Measurements from ENCODE around the gene MKKS. TPM values are rescaled to one million over a fixed set of nuclear protein-coding genes. Genes with fewer than 3 reads are reported as not detected.
A peak's percentile ranks its signal among the peaks of the same experiment; 100 is the strongest.

MKKS gene
- total and polyA plus RNA-seq, 2 of the 13 experiments (the other 11 are each of a cell fraction or from before 2014, with no cell fraction given) = 26.7 to 34.5 TPM

DNA sequence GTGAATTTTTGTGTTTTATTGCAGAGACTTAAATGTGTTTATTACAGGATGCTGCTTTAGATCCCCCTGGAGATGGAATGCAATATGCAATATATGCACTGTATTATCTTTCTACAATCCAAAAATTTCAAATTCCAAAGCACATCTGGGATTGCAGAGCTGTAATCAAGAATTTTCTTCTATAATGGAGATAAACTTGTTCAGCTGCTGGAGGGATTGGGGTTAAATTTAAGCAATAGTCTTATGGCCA is 66.4 kb downstream of the MKKS start (continued):
- no peak for TF ChIP-seq ZNF609 (CRISPR knock-in tag; IDR thresholded peaks at IDR 0.05; ENCODE audit: borderline replicate concordance)
- 0 out of 2 replicates have a peak, but pooled peaks have one; percentile 7 for TF ChIP-seq KLF12 (CRISPR knock-in tag; IDR thresholded peaks at IDR 0.05; ENCODE audit: borderline replicate concordance)
- TF ChIP-seq, protein P1, sequence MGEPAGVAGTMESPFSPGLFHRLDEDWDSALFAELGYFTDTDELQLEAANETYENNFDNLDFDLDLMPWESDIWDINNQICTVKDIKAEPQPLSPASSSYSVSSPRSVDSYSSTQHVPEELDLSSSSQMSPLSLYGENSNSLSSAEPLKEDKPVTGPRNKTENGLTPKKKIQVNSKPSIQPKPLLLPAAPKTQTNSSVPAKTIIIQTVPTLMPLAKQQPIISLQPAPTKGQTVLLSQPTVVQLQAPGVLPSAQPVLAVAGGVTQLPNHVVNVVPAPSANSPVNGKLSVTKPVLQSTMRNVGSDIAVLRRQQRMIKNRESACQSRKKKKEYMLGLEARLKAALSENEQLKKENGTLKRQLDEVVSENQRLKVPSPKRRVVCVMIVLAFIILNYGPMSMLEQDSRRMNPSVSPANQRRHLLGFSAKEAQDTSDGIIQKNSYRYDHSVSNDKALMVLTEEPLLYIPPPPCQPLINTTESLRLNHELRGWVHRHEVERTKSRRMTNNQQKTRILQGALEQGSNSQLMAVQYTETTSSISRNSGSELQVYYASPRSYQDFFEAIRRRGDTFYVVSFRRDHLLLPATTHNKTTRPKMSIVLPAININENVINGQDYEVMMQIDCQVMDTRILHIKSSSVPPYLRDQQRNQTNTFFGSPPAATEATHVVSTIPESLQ (CRISPR knock-in tag; conservative IDR thresholded peaks at IDR 0.05) = no peak
- no peak for TF ChIP-seq ZNF383 (CRISPR knock-in tag; IDR thresholded peaks at IDR 0.05; ENCODE audit: borderline replicate concordance)
- no peak for TF ChIP-seq ZNF878 (CRISPR knock-in tag; IDR thresholded peaks at IDR 0.05)
- TF ChIP-seq SMYD3 (CRISPR knock-in tag; IDR thresholded peaks at IDR 0.05) = no peak
- TF ChIP-seq ARNTL (CRISPR knock-in tag; IDR thresholded peaks at IDR 0.05) = 0 out of 2 replicates have a peak, but pooled peaks have one; percentile 7
- TF ChIP-seq ZNF781 (CRISPR knock-in tag; IDR thresholded peaks at IDR 0.05; ENCODE audit: borderline replicate concordance, not compliant biosample characterization) = no peak
- no peak for TF ChIP-seq EED (CRISPR knock-in tag; IDR thresholded peaks at IDR 0.05)
- TF ChIP-seq HDAC6 (IDR thresholded peaks at IDR 0.05; ENCODE audit: low read depth, low read length) = 0 out of 2 replicates have a peak, but pooled peaks have one; percentile 64
- no peak for TF ChIP-seq SUZ12 (IDR thresholded peaks at IDR 0.05; ENCODE audit: low read depth, low read length)
- TF ChIP-seq IRF2 (CRISPR knock-in tag; IDR thresholded peaks at IDR 0.05) = no peak
- no peak for TF ChIP-seq RFX1 (IDR thresholded peaks at IDR 0.05)
- TF ChIP-seq ZBED4 (CRISPR knock-in tag; IDR thresholded peaks at IDR 0.05; ENCODE audit: borderline replicate concordance) = peak; percentile 22; the same call in 1 of the 2 replicates
- no peak for TF ChIP-seq SSRP1 (CRISPR knock-in tag; IDR thresholded peaks at IDR 0.05)
- TF ChIP-seq SCMH1 (CRISPR knock-in tag; IDR thresholded peaks at IDR 0.05; ENCODE audit: borderline replicate concordance) = no peak
- TF ChIP-seq NFE2L1 (CRISPR knock-in tag; IDR thresholded peaks at IDR 0.05; ENCODE audit: borderline replicate concordance) = no peak
- TF ChIP-seq, protein P2, sequence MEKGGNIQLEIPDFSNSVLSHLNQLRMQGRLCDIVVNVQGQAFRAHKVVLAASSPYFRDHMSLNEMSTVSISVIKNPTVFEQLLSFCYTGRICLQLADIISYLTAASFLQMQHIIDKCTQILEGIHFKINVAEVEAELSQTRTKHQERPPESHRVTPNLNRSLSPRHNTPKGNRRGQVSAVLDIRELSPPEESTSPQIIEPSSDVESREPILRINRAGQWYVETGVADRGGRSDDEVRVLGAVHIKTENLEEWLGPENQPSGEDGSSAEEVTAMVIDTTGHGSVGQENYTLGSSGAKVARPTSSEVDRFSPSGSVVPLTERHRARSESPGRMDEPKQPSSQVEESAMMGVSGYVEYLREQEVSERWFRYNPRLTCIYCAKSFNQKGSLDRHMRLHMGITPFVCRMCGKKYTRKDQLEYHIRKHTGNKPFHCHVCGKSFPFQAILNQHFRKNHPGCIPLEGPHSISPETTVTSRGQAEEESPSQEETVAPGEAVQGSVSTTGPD (CRISPR knock-in tag; IDR thresholded peaks at IDR 0.05) = no peak
- no peak for TF ChIP-seq SMAD1 (CRISPR knock-in tag; IDR thresholded peaks at IDR 0.05; ENCODE audit: borderline replicate concordance, low read depth)

Data from HepG2 (cell line).